WERI-Rb-1 (cell line): Measurements from ENCODE around the gene DMP1.

Experiments
- DNase-seq: peaks from one replicate; pipeline ENCODE4 v3.0.0-alpha.2; 2020
- H3K27ac ChIP-seq: fragments of 250-450 bp; sonication (Bioruptor Pico); 2 replicates; pipeline ENCODE4 v1.5.1; 2020; ENCODE audit warnings: mild to moderate bottlenecking, moderate library complexity
- H3K27me3 ChIP-seq: fragments of 250-450 bp; sonication (Bioruptor Pico); 2 replicates; pipeline ENCODE4 v1.5.1; 2021; ENCODE audit warnings: mild to moderate bottlenecking, low read depth, moderate library complexity; ENCODE audit not compliant: insufficient read depth, severe bottlenecking
- H3K36me3 ChIP-seq: fragments of 250-450 bp; sonication (Bioruptor Pico); 2 replicates; pipeline ENCODE4 v1.5.1; 2020; ENCODE audit warnings: mild to moderate bottlenecking, moderate library complexity
- H3K4me3 ChIP-seq: 2 replicates; pipeline ENCODE4 v1.5.1; 2011; ENCODE audit warnings: low read depth, mild to moderate bottlenecking, control low read depth, low read length
- H3K9me3 ChIP-seq: fragments of 250-450 bp; sonication (Bioruptor Pico); 2 replicates; pipeline ENCODE4 v1.5.1; 2021; ENCODE audit warnings: mild to moderate bottlenecking, moderate library complexity; ENCODE audit not compliant: severe bottlenecking
- TF ChIP-seq, protein P1 (sequence below): IDR thresholded peaks from 2 replicates; pipeline ENCODE4 v1.5.1; 2011; ENCODE audit warnings: low read depth, mild to moderate bottlenecking, control low read depth, inconsistent platforms, low read length

DMP1 gene, protein sequence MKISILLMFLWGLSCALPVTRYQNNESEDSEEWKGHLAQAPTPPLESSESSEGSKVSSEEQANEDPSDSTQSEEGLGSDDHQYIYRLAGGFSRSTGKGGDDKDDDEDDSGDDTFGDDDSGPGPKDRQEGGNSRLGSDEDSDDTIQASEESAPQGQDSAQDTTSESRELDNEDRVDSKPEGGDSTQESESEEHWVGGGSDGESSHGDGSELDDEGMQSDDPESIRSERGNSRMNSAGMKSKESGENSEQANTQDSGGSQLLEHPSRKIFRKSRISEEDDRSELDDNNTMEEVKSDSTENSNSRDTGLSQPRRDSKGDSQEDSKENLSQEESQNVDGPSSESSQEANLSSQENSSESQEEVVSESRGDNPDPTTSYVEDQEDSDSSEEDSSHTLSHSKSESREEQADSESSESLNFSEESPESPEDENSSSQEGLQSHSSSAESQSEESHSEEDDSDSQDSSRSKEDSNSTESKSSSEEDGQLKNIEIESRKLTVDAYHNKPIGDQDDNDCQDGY

DNA sequence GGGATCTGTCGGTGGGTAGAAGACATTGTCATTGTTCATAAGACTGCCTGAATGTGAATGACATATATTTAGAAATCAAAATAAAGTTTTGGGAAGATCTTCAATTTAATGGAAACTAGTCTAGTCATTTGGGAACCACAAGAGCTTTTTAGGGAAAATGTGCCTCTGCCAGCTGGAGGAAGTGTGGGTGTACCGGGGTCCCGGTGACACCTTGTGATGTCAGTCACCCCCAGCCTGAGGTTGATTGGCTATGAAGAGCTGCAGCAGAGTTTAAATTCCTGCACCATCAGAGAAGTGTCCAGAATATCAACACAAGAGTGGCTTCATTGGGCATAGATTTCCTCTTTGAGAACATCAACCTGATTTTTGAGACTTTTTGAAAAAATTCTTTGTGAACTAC, at the start of gene DMP1:
DMP1 (plus strand) TSS at position 301 of the 400 bp plus-strand sequence. CDS start 6,213 bp downstream, outside the sequence.
- Histone ChIP-seq H3K4me3 (no peak within 1 kb of the TSS), H3K27ac (no peak within 1 kb of the TSS), H3K36me3 (no peaks in the 10 kb centered on the region), H3K9me3 (no peaks in the 10 kb centered on the region), H3K27me3 (no peaks in the 10 kb centered on the region)
- no peak for DNase-seq
- TF ChIP-seq, protein P1, sequence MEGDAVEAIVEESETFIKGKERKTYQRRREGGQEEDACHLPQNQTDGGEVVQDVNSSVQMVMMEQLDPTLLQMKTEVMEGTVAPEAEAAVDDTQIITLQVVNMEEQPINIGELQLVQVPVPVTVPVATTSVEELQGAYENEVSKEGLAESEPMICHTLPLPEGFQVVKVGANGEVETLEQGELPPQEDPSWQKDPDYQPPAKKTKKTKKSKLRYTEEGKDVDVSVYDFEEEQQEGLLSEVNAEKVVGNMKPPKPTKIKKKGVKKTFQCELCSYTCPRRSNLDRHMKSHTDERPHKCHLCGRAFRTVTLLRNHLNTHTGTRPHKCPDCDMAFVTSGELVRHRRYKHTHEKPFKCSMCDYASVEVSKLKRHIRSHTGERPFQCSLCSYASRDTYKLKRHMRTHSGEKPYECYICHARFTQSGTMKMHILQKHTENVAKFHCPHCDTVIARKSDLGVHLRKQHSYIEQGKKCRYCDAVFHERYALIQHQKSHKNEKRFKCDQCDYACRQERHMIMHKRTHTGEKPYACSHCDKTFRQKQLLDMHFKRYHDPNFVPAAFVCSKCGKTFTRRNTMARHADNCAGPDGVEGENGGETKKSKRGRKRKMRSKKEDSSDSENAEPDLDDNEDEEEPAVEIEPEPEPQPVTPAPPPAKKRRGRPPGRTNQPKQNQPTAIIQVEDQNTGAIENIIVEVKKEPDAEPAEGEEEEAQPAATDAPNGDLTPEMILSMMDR: no peak

DNA sequence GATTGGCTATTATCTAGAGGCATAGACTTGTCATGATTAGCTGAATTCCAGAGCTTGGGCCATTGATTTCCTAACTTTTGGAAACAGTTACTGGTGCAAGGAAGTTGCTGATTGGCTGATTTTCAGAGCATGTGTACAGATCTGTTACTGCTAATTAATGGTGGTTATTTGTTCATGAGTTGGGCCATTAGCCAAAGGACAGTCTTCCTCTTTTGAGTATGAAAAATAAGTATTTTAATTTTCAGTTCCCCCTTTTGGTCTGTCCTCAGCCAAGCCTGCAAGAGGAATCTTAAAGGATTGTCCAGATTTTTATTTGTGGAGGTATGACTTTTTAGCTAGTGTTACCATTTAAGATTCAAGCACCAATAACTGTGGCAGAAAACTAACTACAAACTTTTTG, 48.7 kb upstream of the DMP1 start:
- Histone ChIP-seq H3K27ac (no peak overlapping the region), H3K4me3 (no peak overlapping the region), H3K9me3 (no peaks in the 10 kb centered on the region), H3K27me3 (no peaks in the 10 kb centered on the region), H3K36me3 (no peaks in the 10 kb centered on the region)
- TF ChIP-seq, protein P1: no peak
- DNase-seq: no peak

DNA sequence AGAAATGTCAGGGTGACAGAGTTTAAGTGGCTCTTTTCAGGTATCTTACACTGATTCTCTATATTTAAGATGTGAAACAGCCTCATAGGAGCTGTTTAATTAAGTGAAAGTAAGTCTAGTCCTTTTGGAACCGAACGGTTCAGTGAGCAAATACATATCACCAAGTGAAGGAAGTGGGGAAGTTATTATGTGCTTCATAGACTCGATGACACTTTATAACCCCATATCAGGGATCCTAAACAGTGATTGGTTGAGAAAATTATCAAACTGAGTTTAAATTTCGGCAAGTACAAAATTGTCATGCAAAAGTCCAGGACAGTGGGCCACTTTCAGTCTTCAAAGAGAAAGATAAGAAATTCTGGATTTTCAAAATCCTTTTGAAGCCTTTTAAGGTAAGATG, 41.9 kb upstream of the DMP1 start, which contains the start of gene DSPP:
DSPP (plus strand) TSS at position 301 of the 400 bp plus-strand sequence. CDS start 2,380 bp downstream, outside the sequence.
- Histone ChIP-seq H3K4me3 (no peak within 1 kb of the TSS), H3K9me3 (no peaks in the 10 kb centered on the region), H3K27ac (no peak within 1 kb of the TSS), H3K36me3 (no peaks in the 10 kb centered on the region), H3K27me3 (no peaks in the 10 kb centered on the region)
- no peak for DNase-seq
- TF ChIP-seq, protein P1: no peak

DNA sequence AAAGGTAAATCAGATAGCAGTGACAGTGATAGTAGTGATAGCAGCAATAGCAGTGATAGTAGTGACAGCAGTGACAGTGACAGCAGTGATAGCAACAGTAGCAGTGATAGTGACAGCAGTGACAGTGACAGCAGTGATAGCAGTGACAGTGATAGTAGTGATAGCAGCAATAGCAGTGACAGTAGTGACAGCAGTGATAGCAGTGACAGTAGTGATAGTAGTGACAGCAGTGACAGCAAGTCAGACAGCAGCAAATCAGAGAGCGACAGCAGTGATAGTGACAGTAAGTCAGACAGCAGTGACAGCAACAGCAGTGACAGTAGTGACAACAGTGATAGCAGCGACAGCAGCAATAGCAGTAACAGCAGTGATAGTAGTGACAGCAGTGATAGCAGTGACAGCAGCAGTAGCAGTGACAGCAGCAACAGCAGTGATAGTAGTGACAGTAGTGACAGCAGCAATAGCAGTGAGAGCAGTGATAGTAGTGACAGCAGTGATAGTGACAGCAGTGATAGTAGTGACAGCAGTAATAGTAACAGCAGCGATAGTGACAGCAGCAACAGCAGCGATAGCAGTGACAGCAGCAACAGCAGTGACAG, 35.7 kb upstream of the DMP1 start:
- Histone ChIP-seq H3K9me3 (no peaks in the 10 kb centered on the region), H3K27ac (no peak overlapping the region), H3K27me3 (no peaks in the 10 kb centered on the region), H3K36me3 (no peaks in the 10 kb centered on the region), H3K4me3 (no peak overlapping the region)
- TF ChIP-seq, protein P1: no peak
- DNase-seq: no peak

DNA sequence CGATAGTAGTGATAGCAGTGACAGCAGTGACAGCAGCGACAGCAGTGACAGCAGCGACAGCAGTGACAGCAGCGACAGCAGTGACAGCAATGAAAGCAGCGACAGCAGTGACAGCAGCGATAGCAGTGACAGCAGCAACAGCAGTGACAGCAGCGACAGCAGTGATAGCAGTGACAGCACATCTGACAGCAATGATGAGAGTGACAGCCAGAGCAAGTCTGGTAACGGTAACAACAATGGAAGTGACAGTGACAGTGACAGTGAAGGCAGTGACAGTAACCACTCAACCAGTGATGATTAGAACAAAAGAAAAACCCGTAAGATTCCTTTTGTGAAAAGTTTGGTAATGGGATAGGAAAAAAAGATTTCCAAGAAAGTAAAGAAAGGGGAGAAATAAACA, 33.8 kb upstream of the DMP1 start:
- DNase-seq: no peak
- H3K9me3 ChIP-seq: no peaks in the 10 kb centered on the region

More for the DNA sequence above, 33.8 kb upstream of the DMP1 start:
- H3K27ac ChIP-seq: no peak overlapping the region
- no peaks in the 10 kb centered on the region for H3K27me3 ChIP-seq
- H3K36me3 ChIP-seq: no peaks in the 10 kb centered on the region
- TF ChIP-seq, protein P1: no peak
- H3K4me3 ChIP-seq: no peak overlapping the region
